Mesothelial cell of epicardium (in vitro differentiated cells): ENCODE results near the gene DNAJC17. TPM values are rescaled to one million over a fixed set of nuclear protein-coding genes. Genes with fewer than 3 reads are reported as not detected.

Experiments
- DNase-seq, 2 experiments: peaks; one replicate each; pipeline ENCODE4 v3.0.0; 2021; ENCODE audit warnings: low spot score in 2 of 2; ENCODE audit not compliant: unreplicated experiment in 2 of 2
- H3K27ac Mint-ChIP-seq: 2 replicates; pipeline ENCODE4 v1.8.0; 2021; ENCODE audit warnings: mixed read lengths
- H3K27me3 Mint-ChIP-seq: 2 replicates; pipeline ENCODE4 v1.8.0; 2021; ENCODE audit warnings: low read depth, mixed read lengths
- H3K36me3 Mint-ChIP-seq: 2 replicates; pipeline ENCODE4 v1.8.0; 2021; ENCODE audit warnings: mixed read lengths
- H3K4me1 Mint-ChIP-seq: 2 replicates; pipeline ENCODE4 v1.8.0; 2021; ENCODE audit warnings: mixed read lengths
- H3K4me3 Mint-ChIP-seq: 2 replicates; pipeline ENCODE4 v1.8.0; 2021; ENCODE audit warnings: mild to moderate bottlenecking, moderate library complexity, mixed read lengths
- H3K9me3 Mint-ChIP-seq: 2 replicates; pipeline ENCODE4 v1.8.0; 2021; ENCODE audit warnings: mixed read lengths
- CTCF ChIP-seq: fragments of 200-600 bp; sonication (generic); IDR thresholded peaks from one replicate; pipeline ENCODE4 v1.5.0; 2021; ENCODE audit warnings: antibody characterized with exemption; ENCODE audit not compliant: unreplicated experiment
- total RNA-seq: library from RNA; stranded (reverse); gene quantifications from 3 replicates; pipeline ENCODE4 v1.2.1, GENCODE V29; 2021

Gene DNAJC17
- total RNA-seq, 1 donor from 2014 or later = 41.2 TPM

GRCh38 chr15:40819048-40819447 lies 11.8 kb upstream of the DNAJC17 start:
- no peak overlapping the region for H3K4me3 Mint-ChIP-seq
- H3K36me3 Mint-ChIP-seq = peaks cover 6% of the 10 kb centered on the region
- peaks cover 10% of the 10 kb centered on the region for H3K4me1 Mint-ChIP-seq
- H3K27ac Mint-ChIP-seq = no peak overlapping the region
- TF ChIP-seq CTCF = no peak
- no peak for DNase-seq
- H3K9me3 Mint-ChIP-seq = no peaks in the 10 kb centered on the region
- H3K27me3 Mint-ChIP-seq = no peaks in the 10 kb centered on the region

GRCh38 chr15:40815042-40815698 lies 7.9 kb upstream of the DNAJC17 start:
- peaks cover 10% of the 10 kb centered on the region for H3K4me1 Mint-ChIP-seq
- no peak overlapping the region for H3K4me3 Mint-ChIP-seq
- H3K36me3 Mint-ChIP-seq = peaks cover 12% of the 10 kb centered on the region
- no peaks in the 10 kb centered on the region for H3K9me3 Mint-ChIP-seq
- DNase-seq = no peak
- H3K27ac Mint-ChIP-seq = peak overlapping the region; percentile 18
- no peak for TF ChIP-seq CTCF
- H3K27me3 Mint-ChIP-seq = no peaks in the 10 kb centered on the region

- no peak for DNase-seq
- TF ChIP-seq CTCF = no peak
- no peak overlapping the region for H3K4me3 Mint-ChIP-seq
Observed at GRCh38 chr15:40812721-40813425, 5.6 kb upstream of the DNAJC17 start.

GRCh38 chr15:40808861-40809450 lies 1.7 kb upstream of the DNAJC17 start:
- Mint-ChIP-seq H3K36me3 (peaks cover 6% of the 10 kb centered on the region), H3K4me1 (peaks cover 17% of the 10 kb centered on the region), H3K4me3 (peak overlapping the region; percentile 99), H3K9me3 (no peaks in the 10 kb centered on the region), H3K27me3 (no peaks in the 10 kb centered on the region), H3K27ac (no peak overlapping the region)
- no peak for DNase-seq
- no peak for TF ChIP-seq CTCF

More at GRCh38 chr15:40812721-40813425, 5.6 kb upstream of the DNAJC17 start:
- Mint-ChIP-seq H3K27ac (peak overlapping the region; percentile 3), H3K4me1 (peaks cover 16% of the 10 kb centered on the region), H3K9me3 (no peaks in the 10 kb centered on the region), H3K36me3 (peaks cover 12% of the 10 kb centered on the region), H3K27me3 (no peaks in the 10 kb centered on the region)

GRCh38 chr15:40807888-40808461 lies 702 bp upstream of the DNAJC17 start:
- Mint-ChIP-seq H3K9me3 (no peaks in the 10 kb centered on the region), H3K36me3 (peaks cover 6% of the 10 kb centered on the region), H3K4me3 (peak overlapping the region; percentile 99), H3K4me1 (peaks cover 17% of the 10 kb centered on the region), H3K27me3 (no peaks in the 10 kb centered on the region), H3K27ac (peak overlapping the region; percentile 44)
- no peak for TF ChIP-seq CTCF
- DNase-seq = no peak
